Glutamatergic neuron (in vitro differentiated cells): ENCODE results near the gene RASAL2. TPM values are rescaled to one million over a fixed set of nuclear protein-coding genes. Genes with fewer than 3 reads are reported as not detected.

Source experiments
- DNase-seq: peaks from one replicate; pipeline ENCODE4 v3.0.0; 2022
- H3K27ac Mint-ChIP-seq: one replicate; pipeline ENCODE4 v1.8.0; 2020; ENCODE audit warnings: mild to moderate bottlenecking, mixed read lengths, inconsistent platforms; ENCODE audit not compliant: unreplicated experiment
- H3K27me3 Mint-ChIP-seq: one replicate; pipeline ENCODE4 v1.8.0; 2020; ENCODE audit warnings: mild to moderate bottlenecking, moderate library complexity, mixed read lengths, inconsistent platforms; ENCODE audit not compliant: unreplicated experiment
- H3K36me3 Mint-ChIP-seq: one replicate; pipeline ENCODE4 v1.8.0; 2020; ENCODE audit warnings: mild to moderate bottlenecking, mixed read lengths, inconsistent platforms; ENCODE audit not compliant: unreplicated experiment
- H3K4me1 Mint-ChIP-seq: one replicate; pipeline ENCODE4 v1.8.0; 2020; ENCODE audit warnings: mild to moderate bottlenecking, low read depth, mixed read lengths, inconsistent platforms; ENCODE audit not compliant: unreplicated experiment
- H3K4me3 Mint-ChIP-seq: one replicate; pipeline ENCODE4 v1.8.0; 2020; ENCODE audit warnings: mild to moderate bottlenecking, mixed read lengths, inconsistent platforms; ENCODE audit not compliant: unreplicated experiment
- H3K9me3 Mint-ChIP-seq: one replicate; pipeline ENCODE4 v1.8.0; 2020; ENCODE audit warnings: mild to moderate bottlenecking, moderate library complexity, mixed read lengths, inconsistent platforms; ENCODE audit not compliant: unreplicated experiment
- CTCF ChIP-seq: fragments of 200-600 bp; sonication (generic); IDR thresholded peaks from one replicate; pipeline ENCODE4 v1.5.0; 2021; ENCODE audit not compliant: partially characterized antibody, unreplicated experiment
- total RNA-seq: library from RNA; stranded (reverse); fragmentation: NEBNext Ultra II Directional; extraction: Animal tissue kit (Norgen Biotek cat#: 25700); gene quantifications from one replicate; pipeline ENCODE4 v1.2.1, GENCODE V29; 2021; ENCODE audit not compliant: unreplicated experiment

Gene RASAL2
- total RNA-seq, 1 donor from 2014 or later = 12.4 TPM

DNA sequence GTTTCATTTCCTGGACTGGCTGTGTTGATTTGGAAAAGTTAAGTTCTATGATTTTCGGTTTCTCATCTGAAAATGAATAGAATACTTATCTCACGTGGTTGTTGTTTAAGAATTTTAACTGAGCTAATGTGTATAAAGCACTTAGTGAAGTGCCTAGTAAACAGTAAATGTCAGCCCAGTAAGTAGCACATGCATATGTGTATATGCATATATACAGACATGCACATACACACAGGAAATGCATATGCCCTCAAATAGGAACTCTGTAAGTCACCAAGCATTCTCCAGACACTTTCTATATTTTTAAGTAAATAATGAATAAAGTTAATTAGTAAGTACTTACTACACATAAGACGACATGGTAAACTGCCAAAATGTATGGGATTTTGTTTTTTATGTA lies 274.3 kb downstream of the RASAL2 start:
- Mint-ChIP-seq H3K4me1 (peaks cover 7% of the 10 kb centered on the region), H3K27me3 (no peaks in the 10 kb centered on the region), H3K27ac (no peak overlapping the region), H3K4me3 (no peak overlapping the region), H3K9me3 (no peaks in the 10 kb centered on the region), H3K36me3 (no peaks in the 10 kb centered on the region)
- no peak for TF ChIP-seq CTCF
- no peak for DNase-seq

- no peak overlapping the region for H3K4me3 Mint-ChIP-seq
Measured at GRCh38 chr1:178371235-178371634, 277.3 kb downstream of the RASAL2 start.

DNA sequence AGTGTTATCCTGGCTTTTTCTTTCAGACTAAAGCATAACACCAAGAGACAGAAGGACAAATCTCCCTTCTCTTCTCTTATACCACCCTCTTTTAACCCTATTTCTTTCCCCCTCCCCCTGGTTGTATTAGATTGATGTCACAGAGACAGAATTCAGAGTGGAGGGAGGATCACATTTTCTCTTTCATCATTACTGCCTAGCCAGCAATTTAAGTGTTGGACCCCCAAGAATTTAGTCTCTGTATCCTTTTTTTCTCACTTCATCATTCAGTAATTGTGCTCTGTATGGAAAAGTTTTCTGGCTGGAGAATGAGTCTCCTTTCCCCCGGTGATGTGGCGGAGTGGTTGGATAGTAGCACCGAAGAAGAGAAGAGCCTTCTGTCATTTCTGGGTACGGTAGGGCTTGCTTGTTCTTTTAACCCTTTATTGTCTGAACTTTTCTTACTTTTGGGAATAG lies 278.1 kb downstream of the RASAL2 start:
- no peak for DNase-seq
- H3K4me1 Mint-ChIP-seq = peaks cover 9% of the 10 kb centered on the region
- no peaks in the 10 kb centered on the region for H3K27me3 Mint-ChIP-seq
- no peak overlapping the region for H3K4me3 Mint-ChIP-seq
- H3K36me3 Mint-ChIP-seq = no peaks in the 10 kb centered on the region
- no peak overlapping the region for H3K27ac Mint-ChIP-seq
- no peaks in the 10 kb centered on the region for H3K9me3 Mint-ChIP-seq
- no peak for TF ChIP-seq CTCF

More at GRCh38 chr1:178371235-178371634, 277.3 kb downstream of the RASAL2 start:
- TF ChIP-seq CTCF = no peak
- Mint-ChIP-seq H3K27me3 (no peaks in the 10 kb centered on the region), H3K9me3 (no peaks in the 10 kb centered on the region), H3K36me3 (no peaks in the 10 kb centered on the region), H3K27ac (no peak overlapping the region), H3K4me1 (peaks cover 9% of the 10 kb centered on the region)
- DNase-seq = peak; percentile 31

- peaks cover 6% of the 10 kb centered on the region for H3K4me1 Mint-ChIP-seq
- H3K36me3 Mint-ChIP-seq = no peaks in the 10 kb centered on the region
- DNase-seq = no peak
- H3K9me3 Mint-ChIP-seq = no peaks in the 10 kb centered on the region
- H3K4me3 Mint-ChIP-seq = no peak overlapping the region
- TF ChIP-seq CTCF = no peak
- no peaks in the 10 kb centered on the region for H3K27me3 Mint-ChIP-seq
- H3K27ac Mint-ChIP-seq = no peak overlapping the region
Measured at GRCh38 chr1:178374016-178374415, 280.1 kb downstream of the RASAL2 start.

DNA sequence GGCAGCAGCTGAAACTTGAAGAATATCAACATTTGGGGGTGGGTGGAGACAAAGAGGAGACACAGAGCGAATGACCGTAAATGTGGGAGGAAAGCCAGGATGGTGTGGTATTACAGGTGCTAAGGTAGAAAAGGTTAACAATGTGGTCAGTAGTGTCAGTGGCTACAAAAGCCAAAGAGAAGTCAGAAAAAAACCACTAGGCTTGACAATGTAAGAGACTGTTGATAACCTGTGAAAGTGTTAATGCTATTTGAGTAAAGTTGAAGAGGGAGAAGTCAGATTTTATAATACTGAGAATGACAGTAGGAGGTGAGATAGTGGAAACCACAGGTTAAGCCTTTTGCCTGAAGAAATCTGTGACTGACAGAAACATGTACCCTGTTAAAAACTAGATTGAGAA lies 282.1 kb downstream of the RASAL2 start:
- Mint-ChIP-seq H3K4me3 (no peak overlapping the region), H3K36me3 (no peaks in the 10 kb centered on the region), H3K9me3 (no peaks in the 10 kb centered on the region), H3K27me3 (no peaks in the 10 kb centered on the region), H3K27ac (no peak overlapping the region), H3K4me1 (peaks cover 2% of the 10 kb centered on the region)
- DNase-seq = no peak
- TF ChIP-seq CTCF = no peak
